Measurements from ENCODE around the gene DGKG.

GRCh38 chr3:186270701-186271100 lies 91.3 kb downstream of the DGKG start:
- TF ChIP-seq POLR2AphosphoS5 (IDR thresholded peaks at IDR 0.05; ENCODE audit: borderline replicate concordance, low read depth, low read length) (no peak), EZH2 (IDR thresholded peaks at IDR 0.05) (no peak), FOXP2 (optimal IDR thresholded peaks at IDR 0.05; ENCODE audit: control extremely low read depth, extremely low read length, insufficient read depth) (no peak)

All from SK-N-MC (cell line).